OCI-LY7 (cell line): ENCODE measurements around the gene S100A1. TPM values are rescaled to one million over a fixed set of nuclear protein-coding genes. Genes with fewer than 3 reads are reported as not detected.

Source experiments
- BruUV-seq: library from RNA; stranded (reverse); fragments of 400-500 nt; replicated peaks from 2 replicates; lab custom pipeline; 2021; lab: Mats Ljungman, UMichigan
- CTCF ChIA-PET: fragments of 300-600 bp; sonication (Branson Sonifier 250); formaldehyde crosslinking; loops from one replicate; lab custom pipeline; 2022; ENCODE audit warnings: antibody characterized with exemption; ENCODE audit not compliant: unreplicated experiment; lab: Charles Lee
- POLR2A ChIA-PET: fragments of 300-600 bp; sonication (Branson Sonifier 250); formaldehyde crosslinking; loops from one replicate; lab custom pipeline; 2022; ENCODE audit warnings: antibody characterized with exemption; lab: Charles Lee
- DNase-seq: peaks from one replicate; pipeline ENCODE4 v3.0.0-alpha.2; 2015; ENCODE audit warnings: low spot score
- H2AFZ ChIP-seq: fragments of 200-600 bp; sonication (generic), shearing (Covaris generic); 2 replicates; pipeline ENCODE4 v1.6.1; 2014; ENCODE audit warnings: mild to moderate bottlenecking, antibody characterized with exemption, low read length, moderate library complexity
- H3K27ac ChIP-seq: fragments of 200-600 bp; sonication (generic); 2 replicates; pipeline ENCODE4 v1.5.1; 2014; ENCODE audit warnings: mixed run types, low read depth, mild to moderate bottlenecking, moderate library complexity, low read length, inconsistent platforms; ENCODE audit not compliant: poor library complexity, severe bottlenecking
- H3K36me3 ChIP-seq: fragments of 200-600 bp; sonication (generic); 2 replicates; pipeline ENCODE4 v1.6.1; 2014; ENCODE audit warnings: mild to moderate bottlenecking, antibody characterized with exemption, low read length, moderate library complexity, mixed read lengths; ENCODE audit not compliant: insufficient read depth
- H3K4me1 ChIP-seq: fragments of 200-600 bp; sonication (generic); 2 replicates; pipeline ENCODE4 v1.5.1; 2014; ENCODE audit warnings: mild to moderate bottlenecking, low read length; ENCODE audit not compliant: insufficient read depth, poor library complexity, severe bottlenecking
- H3K4me2 ChIP-seq: fragments of 200-600 bp; sonication (generic); 2 replicates; pipeline ENCODE4 v1.6.1; 2014; ENCODE audit warnings: mild to moderate bottlenecking, low read length
- H3K4me3 ChIP-seq: fragments of 200-600 bp; sonication (generic); 2 replicates; pipeline ENCODE4 v1.5.1; 2014; ENCODE audit warnings: mild to moderate bottlenecking, low read depth, low read length; ENCODE audit not compliant: poor library complexity, severe bottlenecking
- H3K79me2 ChIP-seq: fragments of 200-600 bp; sonication (generic); 2 replicates; pipeline ENCODE4 v1.6.1; 2016; ENCODE audit warnings: low read depth, mild to moderate bottlenecking, low read length, moderate library complexity, mixed read lengths; ENCODE audit not compliant: insufficient read depth
- H3K9me2 ChIP-seq: fragments of 200-600 bp; sonication (generic); 2 replicates; pipeline ENCODE4 v1.6.1; 2016; ENCODE audit warnings: mild to moderate bottlenecking, low read length, mixed read lengths; ENCODE audit not compliant: insufficient read depth
- H3K9me3 ChIP-seq: fragments of 200-600 bp; sonication (generic); 2 replicates; pipeline ENCODE4 v1.6.1; 2014; ENCODE audit warnings: mild to moderate bottlenecking, mixed run types, low read length, mixed read lengths
- H4K20me1 ChIP-seq: fragments of 200-600 bp; sonication (generic); 2 replicates; pipeline ENCODE4 v1.6.1; 2014; ENCODE audit warnings: mild to moderate bottlenecking, antibody characterized with exemption, low read length, moderate library complexity, mixed read lengths; ENCODE audit not compliant: insufficient read depth
- EZH2phosphoT487 ChIP-seq: fragments of 200-600 bp; sonication (generic); IDR thresholded peaks from 2 replicates; pipeline ENCODE4 v1.6.1; 2018; ENCODE audit warnings: low read depth, borderline replicate concordance, mild to moderate bottlenecking, mixed run types, antibody characterized with exemption, low read length, moderate library complexity, mixed read lengths
- intact Hi-C: fragments of 100-400 bp; cut with micrococcal nuclease; formaldehyde crosslinking; loops from one replicate; pipeline ENCODE4 v1.10.0; 2022; ENCODE audit not compliant: unreplicated experiment
- total RNA-seq, 2 experiments: library from RNA; depleted of rRNA in 1 of 2; stranded (reverse); fragments of >200 nt in 1 of 2; shearing (Covaris generic) in 1 of 2; gene quantifications; 2 replicates each; pipeline ENCODE4 v1.2.3, GENCODE V29; 2014 to 2022
- TF ChIP-seq, protein P1 (sequence below): fragments of 200-600 bp; sonication (generic); conservative IDR thresholded peaks from 2 replicates; pipeline ENCODE4 v1.5.1; 2014; ENCODE audit warnings: mild to moderate bottlenecking, antibody characterized with exemption, low read length, moderate library complexity, mixed read lengths

S100A1 gene
- total RNA-seq, 2 experiments from 2014 or later, result not detected

DNA sequence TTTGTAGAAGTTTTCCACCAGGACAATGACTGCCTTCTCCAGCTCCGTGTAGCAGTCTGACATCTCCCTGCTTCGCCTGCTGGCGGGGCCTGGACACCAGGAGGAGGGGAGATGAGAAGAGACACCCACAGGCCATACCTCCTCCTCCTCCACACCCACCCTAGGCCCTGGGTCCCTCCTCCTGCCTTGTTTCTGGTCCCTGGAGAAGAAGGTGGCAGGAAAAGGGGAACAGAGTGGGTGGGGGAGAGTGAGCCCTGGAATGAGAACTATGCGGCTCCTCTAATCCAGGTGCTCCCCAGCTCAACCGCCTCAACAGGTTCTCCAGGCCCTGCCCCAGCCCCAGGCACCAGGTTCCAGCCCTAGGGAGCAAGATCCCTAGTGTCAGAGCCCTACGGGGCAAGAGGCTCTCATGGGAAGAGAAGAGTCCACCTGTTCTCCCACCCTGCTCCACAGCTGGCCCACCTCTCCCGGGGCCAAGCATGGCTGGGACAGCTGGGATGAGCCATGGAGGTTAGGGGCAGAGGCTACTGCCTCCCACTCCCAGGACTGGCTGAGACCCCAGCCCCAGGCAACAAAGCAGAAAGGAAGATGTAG, 20.0 kb upstream of the S100A1 start:
- CTCF ChIA-PET, result no interaction called here
- TF ChIP-seq, protein P1, sequence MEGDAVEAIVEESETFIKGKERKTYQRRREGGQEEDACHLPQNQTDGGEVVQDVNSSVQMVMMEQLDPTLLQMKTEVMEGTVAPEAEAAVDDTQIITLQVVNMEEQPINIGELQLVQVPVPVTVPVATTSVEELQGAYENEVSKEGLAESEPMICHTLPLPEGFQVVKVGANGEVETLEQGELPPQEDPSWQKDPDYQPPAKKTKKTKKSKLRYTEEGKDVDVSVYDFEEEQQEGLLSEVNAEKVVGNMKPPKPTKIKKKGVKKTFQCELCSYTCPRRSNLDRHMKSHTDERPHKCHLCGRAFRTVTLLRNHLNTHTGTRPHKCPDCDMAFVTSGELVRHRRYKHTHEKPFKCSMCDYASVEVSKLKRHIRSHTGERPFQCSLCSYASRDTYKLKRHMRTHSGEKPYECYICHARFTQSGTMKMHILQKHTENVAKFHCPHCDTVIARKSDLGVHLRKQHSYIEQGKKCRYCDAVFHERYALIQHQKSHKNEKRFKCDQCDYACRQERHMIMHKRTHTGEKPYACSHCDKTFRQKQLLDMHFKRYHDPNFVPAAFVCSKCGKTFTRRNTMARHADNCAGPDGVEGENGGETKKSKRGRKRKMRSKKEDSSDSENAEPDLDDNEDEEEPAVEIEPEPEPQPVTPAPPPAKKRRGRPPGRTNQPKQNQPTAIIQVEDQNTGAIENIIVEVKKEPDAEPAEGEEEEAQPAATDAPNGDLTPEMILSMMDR, result no peak
- no peak for TF ChIP-seq EZH2phosphoT487
- POLR2A ChIA-PET, result no interaction called here
- intact Hi-C loops, result no loop called here
- no peak overlapping the region for H3K4me3 ChIP-seq
- no peak overlapping the region for H3K4me2 ChIP-seq
- no TSS peak for BruUV-seq
- no peaks in the 10 kb centered on the region for H3K36me3 ChIP-seq
- H2AFZ ChIP-seq, result no peak overlapping the region
- no peaks in the 10 kb centered on the region for H3K9me3 ChIP-seq
- no peak for DNase-seq
- no peaks in the 10 kb centered on the region for H3K79me2 ChIP-seq
- H4K20me1 ChIP-seq, result no peaks in the 10 kb centered on the region
- no peaks in the 10 kb centered on the region for H3K9me2 ChIP-seq
- H3K4me1 ChIP-seq, result no peaks in the 10 kb centered on the region
- no peak overlapping the region for H3K27ac ChIP-seq

DNA sequence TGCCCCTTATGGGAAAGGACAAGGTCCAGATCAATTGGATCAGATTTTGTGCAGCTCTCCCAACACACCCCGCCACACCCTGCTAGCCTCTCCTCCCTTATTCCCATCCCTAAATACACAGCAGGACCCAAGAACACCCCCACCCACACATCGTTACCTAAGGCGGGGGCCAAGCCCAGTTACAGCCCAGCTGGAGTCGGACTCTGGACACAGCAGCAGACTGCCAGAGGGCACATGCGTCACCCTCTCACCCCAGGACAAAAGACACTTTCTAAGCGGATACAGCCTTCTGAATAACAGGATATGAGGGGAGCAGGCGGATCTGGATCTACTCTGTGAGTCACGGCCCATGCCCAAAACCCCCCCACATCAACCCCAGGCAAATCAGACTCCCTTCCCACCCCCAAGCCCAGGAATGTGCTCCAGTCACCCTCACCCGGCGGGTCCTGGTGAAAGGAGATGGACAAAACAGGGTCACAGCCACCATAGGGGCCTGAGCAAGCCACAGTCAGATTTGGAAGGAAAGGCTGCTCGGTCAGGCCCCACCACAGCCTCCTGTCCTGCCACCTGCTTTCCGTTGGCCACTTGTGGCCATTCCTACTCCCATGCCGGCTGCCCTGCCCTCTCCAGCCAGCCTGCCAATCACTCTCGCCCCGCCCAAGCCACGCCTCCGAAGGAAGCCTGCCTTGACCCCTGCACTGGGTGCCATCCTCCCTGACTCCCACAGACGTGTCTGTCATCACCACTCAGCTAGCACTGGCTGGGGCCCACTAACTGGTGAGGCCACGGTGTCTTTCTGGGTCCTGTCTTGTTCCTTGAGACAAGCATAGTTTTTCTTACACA, 19.3 kb upstream of the S100A1 start:
- H4K20me1 ChIP-seq, result no peaks in the 10 kb centered on the region
- no peak for DNase-seq
- no peak overlapping the region for H3K27ac ChIP-seq
- intact Hi-C loops, result no loop called here
- TF ChIP-seq EZH2phosphoT487, result no peak
- TF ChIP-seq, protein P1, result no peak
- H3K4me3 ChIP-seq, result no peak overlapping the region
- H3K79me2 ChIP-seq, result no peaks in the 10 kb centered on the region
- no peaks in the 10 kb centered on the region for H3K4me1 ChIP-seq
- no peaks in the 10 kb centered on the region for H3K9me3 ChIP-seq
- H3K36me3 ChIP-seq, result no peaks in the 10 kb centered on the region
- no peak overlapping the region for H2AFZ ChIP-seq
- no TSS peak for BruUV-seq
- POLR2A ChIA-PET, result no interaction called here
- H3K4me2 ChIP-seq, result no peak overlapping the region
- H3K9me2 ChIP-seq, result no peaks in the 10 kb centered on the region
- CTCF ChIA-PET, result no interaction called here

DNA sequence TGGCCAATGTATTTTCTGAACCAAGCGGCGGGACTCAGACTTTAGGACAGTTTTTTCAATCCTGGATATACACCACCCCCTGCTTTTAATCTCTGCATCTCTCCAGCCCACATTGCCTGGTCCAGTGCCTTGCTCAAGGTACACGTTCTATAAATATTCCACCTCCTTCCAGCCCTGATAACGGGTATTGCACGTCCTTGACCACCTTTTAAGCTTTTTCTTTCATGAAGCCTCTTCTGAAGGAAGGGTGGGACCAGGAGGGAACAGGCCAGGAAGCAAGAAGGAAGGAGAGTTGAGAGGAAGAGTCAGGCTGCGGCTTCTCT, 18.7 kb upstream of the S100A1 start:
- no peaks in the 10 kb centered on the region for H3K9me2 ChIP-seq
- no peak overlapping the region for H2AFZ ChIP-seq
- no TSS peak for BruUV-seq
- no peak overlapping the region for H3K27ac ChIP-seq
- intact Hi-C loops, result no loop called here
- no peaks in the 10 kb centered on the region for H3K36me3 ChIP-seq
- H3K79me2 ChIP-seq, result no peaks in the 10 kb centered on the region
- H3K9me3 ChIP-seq, result no peaks in the 10 kb centered on the region
- no peak overlapping the region for H3K4me2 ChIP-seq
- TF ChIP-seq, protein P1, result no peak
- no peak for TF ChIP-seq EZH2phosphoT487
- H3K4me1 ChIP-seq, result no peaks in the 10 kb centered on the region
- H4K20me1 ChIP-seq, result no peaks in the 10 kb centered on the region
- no peak overlapping the region for H3K4me3 ChIP-seq
- DNase-seq, result no peak
- ChIA-PET CTCF (no interaction called here), POLR2A (no interaction called here)
